ENCODE results near the gene SAP25. TPM values are rescaled to one million over a fixed set of nuclear protein-coding genes. Genes with fewer than 3 reads are reported as not detected.
A peak's percentile ranks its signal among the peaks of the same experiment; 100 is the strongest.

The SAP25 gene
- total RNA-seq, 4 donors from 2014 or later: 0.96 to 52.4 (median 2.7) TPM; not detected in 1

DNA sequence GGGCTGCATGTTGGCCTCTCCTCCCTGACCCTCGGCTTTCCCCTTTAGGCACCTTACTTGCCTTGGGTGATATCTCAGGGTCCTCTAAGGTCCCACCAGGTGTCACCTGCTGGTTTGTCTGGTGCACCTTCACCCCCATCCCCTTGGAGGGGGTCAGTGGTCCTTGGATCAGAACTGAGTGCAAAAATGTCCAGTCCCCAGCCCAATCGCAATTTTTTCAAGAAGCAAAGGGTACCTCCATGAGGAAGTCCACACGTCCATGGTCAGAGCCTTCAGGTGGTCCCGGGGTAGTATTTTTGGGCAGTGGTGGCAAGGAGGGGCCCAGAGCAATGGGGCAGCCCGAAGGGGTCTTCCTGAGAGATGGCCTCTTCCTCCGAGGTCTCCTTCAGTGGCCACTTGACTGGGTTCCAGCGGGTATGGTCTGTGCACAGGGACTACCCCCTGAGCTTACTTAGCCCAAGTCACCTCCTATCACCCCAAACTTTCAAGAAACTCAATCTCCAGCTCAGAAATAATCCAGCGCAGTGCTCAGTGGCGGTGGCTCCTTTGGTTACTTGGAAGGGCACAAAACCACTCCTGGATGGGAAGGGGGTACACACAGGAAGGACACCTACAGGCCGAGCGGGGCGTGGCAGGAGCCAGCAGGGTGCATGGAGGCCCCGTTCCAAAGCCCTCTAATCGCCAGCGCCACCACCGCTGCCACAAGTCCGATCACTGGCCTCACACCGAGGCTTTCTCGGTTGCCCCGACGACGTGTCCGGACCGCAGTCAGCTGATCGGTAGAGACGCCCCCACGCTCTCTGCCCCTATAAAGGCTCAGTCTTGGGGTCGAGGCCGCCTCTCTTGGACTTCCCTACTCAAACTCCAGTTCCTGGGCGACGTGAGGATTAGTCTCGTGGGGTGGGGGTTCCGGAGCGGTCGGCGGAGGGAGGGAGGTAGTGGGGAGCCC lies 4.5 kb downstream of the SAP25 start:
- in situ Hi-C loops (cut with MboI; ENCODE audit: low pct_ligation_motif_present in 1 of 4, low pct_unique_long_range_greater_than_20kb in 1 of 4, low sequenced_read_pairs in 3 of 4) (no loop called here), intact Hi-C loops (cut with DNase I; ENCODE audit: low total_unique reads) (loop anchor here (5.0 kb wide), 1 partner anchor 123 kb away; the partner anchor contains the start of gene GIGYF1)
- H3K4me1 ChIP-seq: peaks cover 12 to 35% (median 27%) of the 10 kb centered on the region in 4 donors
- H3K36me3 ChIP-seq: no peaks in the 10 kb centered on the region
- peak overlapping the region; percentile 38 to 58 (median 44) for H3K27ac ChIP-seq
- DNase-seq: peak; percentile 74
- WGBS, 2 donors (ENCODE audit: low coverage in 1 of 2): 26% methylated on average over 29 of the region's 36 CpGs; no CpG with 5 or more reads in 1 of the 2 donors
- peaks cover 8% of the 10 kb centered on the region for H3K27me3 ChIP-seq
- no peaks in the 10 kb centered on the region for H3K9me3 ChIP-seq
- H3K4me3 ChIP-seq: peak overlapping the region in 2 of 4 donors; percentile 37 to 38
- TF ChIP-seq, protein P1, sequence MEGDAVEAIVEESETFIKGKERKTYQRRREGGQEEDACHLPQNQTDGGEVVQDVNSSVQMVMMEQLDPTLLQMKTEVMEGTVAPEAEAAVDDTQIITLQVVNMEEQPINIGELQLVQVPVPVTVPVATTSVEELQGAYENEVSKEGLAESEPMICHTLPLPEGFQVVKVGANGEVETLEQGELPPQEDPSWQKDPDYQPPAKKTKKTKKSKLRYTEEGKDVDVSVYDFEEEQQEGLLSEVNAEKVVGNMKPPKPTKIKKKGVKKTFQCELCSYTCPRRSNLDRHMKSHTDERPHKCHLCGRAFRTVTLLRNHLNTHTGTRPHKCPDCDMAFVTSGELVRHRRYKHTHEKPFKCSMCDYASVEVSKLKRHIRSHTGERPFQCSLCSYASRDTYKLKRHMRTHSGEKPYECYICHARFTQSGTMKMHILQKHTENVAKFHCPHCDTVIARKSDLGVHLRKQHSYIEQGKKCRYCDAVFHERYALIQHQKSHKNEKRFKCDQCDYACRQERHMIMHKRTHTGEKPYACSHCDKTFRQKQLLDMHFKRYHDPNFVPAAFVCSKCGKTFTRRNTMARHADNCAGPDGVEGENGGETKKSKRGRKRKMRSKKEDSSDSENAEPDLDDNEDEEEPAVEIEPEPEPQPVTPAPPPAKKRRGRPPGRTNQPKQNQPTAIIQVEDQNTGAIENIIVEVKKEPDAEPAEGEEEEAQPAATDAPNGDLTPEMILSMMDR (IDR thresholded peaks at IDR 0.05): peak; percentile 39 to 52 (median 43)
- TF ChIP-seq POLR2AphosphoS5 (IDR thresholded peaks at IDR 0.05): peak in 1 of 3 donors; percentile 62
- no peak for TF ChIP-seq EP300 (IDR thresholded peaks at IDR 0.05; ENCODE audit: low read depth)

DNA sequence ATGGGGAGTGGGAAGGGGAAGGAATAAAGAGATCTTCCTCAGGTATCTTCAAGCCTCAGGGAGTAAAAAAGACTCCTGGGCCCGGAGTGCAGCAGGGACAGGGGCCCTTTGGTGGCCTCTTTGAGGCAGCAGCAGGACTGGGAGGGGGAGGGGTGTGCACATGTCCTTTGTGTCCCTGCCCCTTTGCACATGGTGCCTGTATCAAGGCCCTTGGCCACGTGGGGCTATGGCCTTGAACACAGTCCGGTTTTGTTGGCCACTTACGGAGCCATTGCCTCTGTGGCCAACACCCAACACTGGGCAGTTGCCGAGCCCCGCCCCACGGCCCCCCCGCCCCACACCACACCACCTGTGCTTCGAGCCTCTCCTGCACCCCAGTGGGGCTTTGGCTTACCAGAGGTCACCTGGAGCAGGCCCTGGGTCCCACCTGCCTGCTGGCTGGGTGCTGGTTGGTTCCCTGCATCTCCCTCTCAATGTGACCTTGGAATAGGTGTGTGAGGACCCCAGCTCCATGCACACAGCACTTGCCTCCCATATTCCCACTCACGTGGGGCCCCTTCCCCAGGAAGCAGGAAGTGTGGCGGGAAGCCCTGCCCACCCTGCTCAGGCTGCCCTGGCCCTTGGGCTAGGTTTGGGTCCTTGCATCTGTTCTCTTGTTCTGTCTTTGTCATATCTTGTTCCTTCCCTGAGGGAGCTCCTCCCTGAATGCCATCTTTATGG lies 5.4 kb downstream of the SAP25 start:
- H3K4me1 ChIP-seq: peaks cover 12 to 35% (median 27%) of the 10 kb centered on the region in 4 donors
- TF ChIP-seq POLR2A (IDR thresholded peaks at IDR 0.05): no peak
- TF ChIP-seq POLR2AphosphoS5 (IDR thresholded peaks at IDR 0.05): peak in 2 of 3 donors; percentile 9 to 39
- in situ Hi-C loops (cut with MboI; ENCODE audit: low pct_ligation_motif_present in 1 of 4, low pct_unique_long_range_greater_than_20kb in 1 of 4, low sequenced_read_pairs in 3 of 4): no loop called here
- H3K4me3 ChIP-seq: no peak overlapping the region
- peaks cover 8% of the 10 kb centered on the region for H3K27me3 ChIP-seq
- peak overlapping the region in 1 of 4 donors; percentile 37 for H3K27ac ChIP-seq
- peak; percentile 53 for DNase-seq
- no peaks in the 10 kb centered on the region for H3K36me3 ChIP-seq
- no peaks in the 10 kb centered on the region for H3K9me3 ChIP-seq
- intact Hi-C loops (cut with DNase I; ENCODE audit: low total_unique reads): loop anchor here (5.0 kb wide), 1 partner anchor 124 kb away; the partner anchor contains the start of gene GIGYF1
- 58% methylated on average over 10 of the region's 11 CpGs; no CpG with 5 or more reads in 1 of the 2 donors for WGBS, 2 donors (ENCODE audit: low coverage in 1 of 2)

DNA sequence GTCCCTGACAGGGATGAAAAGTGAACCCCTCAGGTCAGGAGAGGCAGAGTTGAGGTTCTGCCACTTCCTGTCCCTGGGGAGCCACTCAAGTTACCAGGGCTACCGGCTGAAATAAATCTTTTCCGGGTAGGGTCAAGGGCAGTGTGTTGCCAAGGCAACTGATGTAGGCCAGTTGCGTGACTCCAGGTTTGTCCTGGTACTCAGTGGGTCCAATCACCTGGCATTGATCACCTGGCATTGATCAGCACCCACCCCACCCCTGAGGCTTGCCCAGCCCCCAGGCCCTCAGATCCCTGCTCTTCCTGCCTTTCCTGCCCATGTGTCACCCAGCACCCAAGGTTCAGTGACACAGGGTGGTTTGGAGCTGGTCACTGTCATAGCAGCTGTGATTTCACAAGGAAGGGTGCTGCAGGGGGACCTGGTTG lies 5.9 kb downstream of the SAP25 start:
- peaks cover 8% of the 10 kb centered on the region for H3K27me3 ChIP-seq
- in situ Hi-C loops (cut with MboI; ENCODE audit: low pct_ligation_motif_present in 1 of 4, low pct_unique_long_range_greater_than_20kb in 1 of 4, low sequenced_read_pairs in 3 of 4) (no loop called here), intact Hi-C loops (cut with DNase I; ENCODE audit: low total_unique reads) (loop anchor here (5.0 kb wide), 1 partner anchor 125 kb away; the partner anchor contains the start of gene GIGYF1)
- DNase-seq: no peak
- TF ChIP-seq, protein P1 (IDR thresholded peaks at IDR 0.05): no peak
- TF ChIP-seq POLR2A (IDR thresholded peaks at IDR 0.05) (no peak), EP300 (IDR thresholded peaks at IDR 0.05; ENCODE audit: low read depth) (no peak), POLR2AphosphoS5 (IDR thresholded peaks at IDR 0.05) (no peak)
- H3K4me3 ChIP-seq: no peak overlapping the region
- H3K9me3 ChIP-seq: no peaks in the 10 kb centered on the region
- peak overlapping the region in 1 of 4 donors; percentile 37 for H3K27ac ChIP-seq
- peaks cover 0 to 3% (median 0%) of the 10 kb centered on the region in 4 donors for H3K36me3 ChIP-seq
- WGBS, 2 donors (ENCODE audit: low coverage in 1 of 2): 62% methylated on average over 3 of the region's 3 CpGs; no CpG with 5 or more reads in 1 of the 2 donors
- peaks cover 12 to 35% (median 27%) of the 10 kb centered on the region in 4 donors for H3K4me1 ChIP-seq

DNA sequence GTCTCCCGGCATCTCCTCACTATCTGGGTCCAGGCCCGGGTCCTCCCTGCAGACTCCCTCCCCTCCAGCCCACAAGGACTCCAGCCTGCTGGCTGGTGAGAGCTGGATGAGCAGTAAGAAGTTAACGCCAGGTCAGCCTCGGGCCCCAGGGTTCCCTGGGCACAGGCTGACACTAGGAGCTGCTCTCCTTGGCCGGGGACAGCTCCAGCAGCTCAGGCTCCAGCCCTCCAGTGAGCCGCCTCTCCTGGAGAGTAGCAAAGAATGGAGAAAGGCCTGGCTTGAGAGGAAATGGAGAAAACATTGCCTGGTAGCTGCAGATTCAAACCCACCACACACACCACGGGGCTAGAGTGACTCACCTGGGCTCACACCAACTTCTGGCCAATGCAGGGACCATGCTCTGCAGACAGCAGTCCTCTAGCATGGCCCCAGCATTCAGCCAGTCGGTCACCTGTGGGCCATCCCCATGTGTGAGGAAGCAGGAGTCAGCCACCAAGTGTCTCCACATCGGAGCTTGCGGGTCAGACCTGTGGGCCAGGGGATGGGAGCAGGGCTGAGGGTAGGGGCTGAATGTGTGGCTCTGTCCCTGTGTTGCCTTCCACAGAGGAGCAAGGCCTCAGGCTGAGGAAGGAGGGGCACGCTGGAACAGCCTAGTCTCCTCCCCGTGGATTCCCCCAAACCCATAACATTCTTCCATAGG lies 6.5 kb downstream of the SAP25 start:
- Histone ChIP-seq H3K4me1 (peaks cover 12 to 35% (median 27%) of the 10 kb centered on the region in 4 donors), H3K27ac (peak overlapping the region in 1 of 4 donors; percentile 37), H3K4me3 (no peak overlapping the region), H3K9me3 (no peaks in the 10 kb centered on the region), H3K36me3 (peaks cover 0 to 8% (median 0%) of the 10 kb centered on the region in 4 donors), H3K27me3 (peaks cover 8% of the 10 kb centered on the region)
- in situ Hi-C loops (cut with MboI; ENCODE audit: low pct_ligation_motif_present in 1 of 4, low pct_unique_long_range_greater_than_20kb in 1 of 4, low sequenced_read_pairs in 3 of 4): no loop called here
- intact Hi-C loops (cut with DNase I; ENCODE audit: low total_unique reads): loop anchor here (5.0 kb wide), 1 partner anchor 125 kb away; the partner anchor contains the start of gene GIGYF1
- TF ChIP-seq POLR2AphosphoS5 (IDR thresholded peaks at IDR 0.05) (no peak), POLR2A (IDR thresholded peaks at IDR 0.05) (no peak)
- TF ChIP-seq, protein P1 (IDR thresholded peaks at IDR 0.05): no peak
- no peak for DNase-seq
- 79% methylated on average over 12 of the region's 12 CpGs; no CpG with 5 or more reads in 1 of the 2 donors for WGBS, 2 donors (ENCODE audit: low coverage in 1 of 2)

Data from transverse colon (tissue), 4 donors.